Mammary epithelial cell (primary cell): ENCODE data around the gene CCDC187.

Experiments used
- CTCF ChIP-seq, 2 donors: IDR thresholded peaks in 1 of 2; conservative IDR thresholded peaks in 1 of 2; 2 replicates each; pipeline ENCODE4 v1.5.1; 2011 to 2012; ENCODE audit warnings: inconsistent platforms in 2 of 2, low read length in 2 of 2, mild to moderate bottlenecking in 2 of 2, control low read depth in 1 of 2, low read depth in 1 of 2; ENCODE audit not compliant: insufficient read depth in 1 of 2; ENCODE audit errors: extremely low read depth in 1 of 2
- EZH2 ChIP-seq: IDR thresholded peaks from 2 replicates; pipeline ENCODE4 v1.6.1; 2012; ENCODE audit warnings: low read length, inconsistent platforms, borderline replicate concordance

DNA sequence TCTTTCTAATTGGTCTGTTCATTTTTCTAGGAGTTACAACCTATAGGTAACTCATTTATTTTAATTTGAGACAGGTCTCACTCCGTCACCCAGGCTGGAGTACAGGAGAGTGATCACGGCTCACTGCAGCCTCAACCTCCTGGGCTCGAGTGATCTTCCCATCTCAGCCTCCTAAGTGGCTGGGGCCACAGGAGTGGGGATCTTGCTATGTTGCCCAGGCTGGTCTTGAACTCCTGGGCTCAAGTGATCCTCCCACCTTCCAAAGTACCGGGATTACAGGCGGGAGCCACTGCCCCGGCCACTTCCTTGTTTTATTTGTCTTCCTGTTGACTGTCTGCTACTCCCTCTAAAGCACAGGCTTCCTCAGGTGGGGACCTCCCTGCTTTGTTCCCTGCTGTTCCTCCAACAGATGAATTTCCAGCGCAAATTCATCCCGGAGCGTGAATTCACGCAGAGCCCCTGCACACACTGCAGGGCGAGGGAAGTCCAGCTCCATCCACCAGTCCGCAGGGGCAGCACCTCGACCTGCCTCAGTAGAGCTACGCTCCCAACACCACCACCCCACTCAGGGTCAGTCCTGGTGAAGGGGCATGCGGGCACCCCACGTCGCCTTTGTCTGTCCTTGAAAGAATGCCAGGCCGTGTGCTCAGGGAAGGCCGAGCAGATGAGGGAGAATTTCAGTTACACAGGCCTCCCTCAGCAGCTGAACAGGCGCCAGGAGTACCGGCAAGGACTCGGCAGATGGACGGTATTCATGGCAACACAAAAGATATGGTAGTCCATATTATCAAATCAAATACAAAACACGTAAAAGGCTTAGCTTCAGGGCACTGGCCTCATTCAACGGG lies 64.5 kb downstream of the CCDC187 start:
- no peak for TF ChIP-seq CTCF (conservative IDR thresholded peaks at IDR 0.05 in 1 of 2, IDR thresholded peaks at IDR 0.05 in 1 of 2; ENCODE audit: extremely low read depth in 1 of 2, insufficient read depth in 1 of 2, low read depth in 1 of 2, low read length in 2 of 2)
- TF ChIP-seq EZH2: no peak
